Hepatocyte (in vitro differentiated cells): ENCODE data around the gene AKAP1.

Experiments used
- EZH2 ChIP-seq: fragments of 200-600 bp; sonication (generic); IDR thresholded peaks from 2 replicates; pipeline ENCODE4 v1.6.1; 2016; ENCODE audit warnings: antibody characterized with exemption, mild to moderate bottlenecking, borderline replicate concordance
- TF ChIP-seq, protein P1 (sequence below): fragments of 200-600 bp; sonication (generic); IDR thresholded peaks from 2 replicates; pipeline ENCODE4 v1.5.1; 2016; ENCODE audit warnings: antibody characterized with exemption, mild to moderate bottlenecking; ENCODE audit not compliant: poor library complexity

DNA sequence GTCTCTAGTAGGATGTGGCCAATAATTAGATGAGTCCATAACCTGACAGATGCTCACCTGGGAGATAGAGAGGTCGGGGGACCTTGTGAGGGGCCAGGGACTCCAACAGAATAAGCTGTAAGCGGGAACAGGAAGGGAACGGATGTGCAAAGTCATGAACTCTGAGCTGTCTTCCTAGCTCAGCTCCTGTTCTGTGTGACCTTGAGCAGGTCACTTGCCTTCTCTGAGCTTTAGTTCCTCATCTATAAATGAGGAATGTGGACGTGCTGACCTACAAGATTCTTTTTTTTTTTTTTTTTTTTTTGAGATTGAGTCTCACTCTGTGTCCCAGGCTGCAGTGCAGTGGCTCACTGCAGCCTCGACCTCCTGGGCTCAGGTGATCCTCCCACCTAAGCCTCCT is 58.9 kb downstream of the AKAP1 start:
- TF ChIP-seq, protein P1, sequence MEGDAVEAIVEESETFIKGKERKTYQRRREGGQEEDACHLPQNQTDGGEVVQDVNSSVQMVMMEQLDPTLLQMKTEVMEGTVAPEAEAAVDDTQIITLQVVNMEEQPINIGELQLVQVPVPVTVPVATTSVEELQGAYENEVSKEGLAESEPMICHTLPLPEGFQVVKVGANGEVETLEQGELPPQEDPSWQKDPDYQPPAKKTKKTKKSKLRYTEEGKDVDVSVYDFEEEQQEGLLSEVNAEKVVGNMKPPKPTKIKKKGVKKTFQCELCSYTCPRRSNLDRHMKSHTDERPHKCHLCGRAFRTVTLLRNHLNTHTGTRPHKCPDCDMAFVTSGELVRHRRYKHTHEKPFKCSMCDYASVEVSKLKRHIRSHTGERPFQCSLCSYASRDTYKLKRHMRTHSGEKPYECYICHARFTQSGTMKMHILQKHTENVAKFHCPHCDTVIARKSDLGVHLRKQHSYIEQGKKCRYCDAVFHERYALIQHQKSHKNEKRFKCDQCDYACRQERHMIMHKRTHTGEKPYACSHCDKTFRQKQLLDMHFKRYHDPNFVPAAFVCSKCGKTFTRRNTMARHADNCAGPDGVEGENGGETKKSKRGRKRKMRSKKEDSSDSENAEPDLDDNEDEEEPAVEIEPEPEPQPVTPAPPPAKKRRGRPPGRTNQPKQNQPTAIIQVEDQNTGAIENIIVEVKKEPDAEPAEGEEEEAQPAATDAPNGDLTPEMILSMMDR, result no peak
- no peak for TF ChIP-seq EZH2
